GM21737 (cell line): ENCODE data around the gene SPATA6L.
A peak's percentile ranks its signal among the peaks of the same experiment; 100 is the strongest.

ENCODE experiments used
- ATAC-seq: cut with Tn5 transposase; IDR thresholded peaks from one replicate; pipeline ENCODE4 v1.9.1; 2021; ENCODE audit warnings: mild to moderate bottlenecking, moderate library complexity; ENCODE audit not compliant: unreplicated experiment

The SPATA6L gene

DNA sequence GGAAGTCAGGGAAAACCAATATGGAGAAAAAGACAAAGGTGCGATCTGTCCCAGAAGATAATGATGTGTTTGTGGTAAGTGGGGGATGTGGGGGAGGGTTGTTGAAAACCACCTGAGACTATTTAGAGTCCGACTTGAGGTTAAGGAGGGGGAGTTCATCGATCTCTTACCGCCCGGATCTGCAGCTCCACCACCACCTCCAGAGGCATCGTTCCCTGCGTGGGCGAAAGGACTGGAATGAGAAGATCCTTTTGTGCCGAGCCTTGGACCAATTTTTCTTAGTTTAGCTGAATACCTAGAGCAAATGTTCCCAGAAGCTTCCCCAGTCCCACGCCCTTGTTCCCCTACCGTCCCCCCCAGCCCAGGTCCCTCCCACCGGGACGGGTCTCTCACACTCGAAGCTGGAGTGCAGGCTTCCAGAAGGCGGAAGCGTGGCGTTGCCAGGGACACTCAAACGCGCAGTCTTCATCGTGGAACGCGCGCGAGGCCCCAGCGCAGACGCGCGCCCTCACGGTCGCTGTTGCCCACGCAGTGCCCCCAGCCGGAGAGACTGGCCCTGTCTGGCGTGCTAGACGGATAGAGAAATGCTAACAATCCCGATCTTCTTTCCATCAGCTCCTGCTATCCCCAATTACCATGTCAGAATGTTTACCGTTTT lies at the start of gene SPATA6L:
TSS of gene SPATA6L (minus strand) at position 439 of the 658 bp plus-strand sequence. CDS start at position 209, 230 bp downstream.
- ATAC-seq = no peak

DNA sequence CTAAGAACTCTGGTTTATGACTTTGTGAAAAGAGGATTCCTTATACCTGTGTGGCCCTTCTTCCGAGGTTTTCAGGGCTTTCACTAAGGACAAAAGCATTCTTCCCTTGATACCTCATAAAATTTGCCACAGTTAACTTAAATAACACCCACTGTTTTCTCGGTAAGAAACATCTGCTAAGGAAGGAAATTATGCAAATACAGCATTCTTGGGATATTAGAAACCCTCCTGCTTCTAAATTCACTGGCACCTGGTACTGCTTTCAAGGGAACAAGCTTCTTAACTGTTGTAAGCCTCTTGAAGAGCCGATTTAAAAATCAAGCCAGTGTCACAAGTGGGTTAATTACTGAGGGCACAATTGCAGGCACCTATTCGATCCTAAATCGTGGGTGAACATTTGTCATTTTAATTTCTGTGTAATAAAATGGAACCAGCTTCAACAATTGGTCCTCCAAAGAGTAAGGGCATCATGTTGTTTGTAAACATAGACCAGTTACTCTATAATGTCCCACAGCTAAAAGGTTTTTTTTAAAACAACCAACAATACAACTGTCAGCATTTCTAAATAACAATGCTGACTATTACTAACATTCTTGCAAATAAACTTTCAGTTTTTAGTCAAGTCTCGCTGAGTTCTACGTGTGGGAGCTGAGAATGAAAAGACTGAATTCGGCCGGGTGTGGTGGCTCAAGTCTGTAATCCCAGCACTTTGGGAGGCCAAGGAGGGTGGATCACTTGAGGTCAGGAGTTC lies 48.2 kb upstream of the SPATA6L start:
- ATAC-seq = no peak

- ATAC-seq = no peak
Measured at GRCh38 chr9:4713849-4714248, 47.6 kb upstream of the SPATA6L start.

DNA sequence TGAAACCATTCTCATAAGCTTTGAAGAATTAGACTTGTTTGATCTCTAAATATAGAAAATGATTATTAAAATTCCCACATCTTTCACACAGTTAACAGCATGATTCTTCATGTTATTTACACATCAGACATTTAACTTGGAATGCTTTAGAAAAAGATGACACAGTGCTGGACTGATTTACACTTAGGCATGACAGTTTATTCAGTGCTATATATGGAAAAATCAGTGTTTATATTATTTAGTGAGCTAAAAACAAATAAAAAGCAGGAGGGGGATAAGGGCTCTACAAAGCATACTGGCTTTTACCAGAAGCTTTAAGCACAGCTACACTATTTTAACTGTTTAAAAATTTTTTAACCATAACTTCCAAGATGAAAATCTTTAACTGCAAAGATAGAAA lies 43.1 kb upstream of the SPATA6L start:
- ATAC-seq = no peak

DNA sequence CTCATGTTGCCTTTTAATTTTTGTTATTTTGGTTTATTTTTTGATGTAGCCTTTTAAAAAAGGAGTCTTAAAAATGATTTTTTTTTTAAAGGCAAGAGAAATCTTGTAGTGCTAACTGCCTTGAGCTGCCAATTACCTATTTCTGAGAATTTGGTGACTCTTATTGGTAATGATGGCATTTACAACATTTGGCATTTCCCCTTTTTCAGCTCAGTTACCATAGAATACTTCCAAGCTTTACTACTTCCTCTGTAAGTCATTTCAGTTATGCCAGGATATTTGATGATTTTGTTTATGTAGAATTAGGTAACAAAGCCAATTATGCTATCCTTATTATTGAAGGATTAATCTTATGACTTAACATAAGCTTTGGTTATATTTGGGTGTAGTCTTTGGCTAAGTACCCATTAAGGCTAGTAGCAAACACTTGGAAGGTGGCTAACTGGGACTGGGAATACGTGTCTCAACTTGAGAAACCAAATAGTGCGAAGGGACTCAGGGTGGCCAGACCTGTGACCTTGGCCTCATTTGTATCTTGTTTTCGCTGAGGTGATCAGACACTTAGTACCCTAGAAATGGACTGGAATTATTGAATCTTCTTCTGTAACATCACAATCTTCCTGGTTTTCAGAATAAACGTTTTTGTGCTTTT lies 40.8 kb upstream of the SPATA6L start:
- no peak for ATAC-seq

- no peak for ATAC-seq
Measured at GRCh38 chr9:4706021-4706420, 39.7 kb upstream of the SPATA6L start.

- no peak for ATAC-seq
Measured at GRCh38 chr9:4704129-4704528, 37.8 kb upstream of the SPATA6L start.

- no peak for ATAC-seq
Measured at GRCh38 chr9:4701526-4701925, 35.2 kb upstream of the SPATA6L start.

DNA sequence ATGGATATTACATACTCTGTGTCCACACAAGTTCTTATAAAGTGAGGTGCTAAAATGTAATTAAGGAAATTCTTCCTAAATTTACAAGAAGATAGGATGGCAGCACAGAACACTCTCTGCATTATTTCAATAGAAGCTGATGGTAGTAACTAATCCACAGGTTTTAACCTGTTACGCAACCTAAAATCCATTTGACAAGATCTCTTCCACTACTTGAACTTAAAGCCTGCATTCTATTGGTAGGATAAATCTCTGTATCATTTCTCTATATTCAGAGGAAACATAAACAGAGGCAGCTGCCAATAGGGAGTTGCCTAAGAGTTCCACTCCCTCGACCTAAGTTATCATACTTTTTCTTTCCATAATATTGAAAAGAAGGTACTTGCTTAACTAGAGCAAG lies 34.7 kb upstream of the SPATA6L start:
- ATAC-seq = no peak

DNA sequence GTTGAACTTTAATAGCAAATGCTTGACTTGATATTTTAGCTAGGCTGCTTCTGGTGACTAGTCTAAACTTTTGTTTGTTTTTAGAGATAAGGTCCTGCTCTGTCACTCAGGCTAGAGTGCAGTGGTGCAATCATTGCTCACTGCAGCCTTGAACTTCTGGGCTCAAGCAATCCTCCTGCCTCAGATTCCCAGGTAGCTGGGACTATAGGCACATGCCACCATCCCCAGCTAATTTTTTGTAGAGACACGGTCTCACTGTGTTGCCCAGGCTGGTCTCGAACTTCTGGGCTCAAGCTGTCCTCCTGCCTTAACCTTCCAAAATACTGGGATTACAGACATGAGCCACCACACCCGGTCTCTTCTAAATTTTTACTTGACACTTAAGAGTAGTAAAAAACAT lies 33.8 kb upstream of the SPATA6L start:
- ATAC-seq = no peak

DNA sequence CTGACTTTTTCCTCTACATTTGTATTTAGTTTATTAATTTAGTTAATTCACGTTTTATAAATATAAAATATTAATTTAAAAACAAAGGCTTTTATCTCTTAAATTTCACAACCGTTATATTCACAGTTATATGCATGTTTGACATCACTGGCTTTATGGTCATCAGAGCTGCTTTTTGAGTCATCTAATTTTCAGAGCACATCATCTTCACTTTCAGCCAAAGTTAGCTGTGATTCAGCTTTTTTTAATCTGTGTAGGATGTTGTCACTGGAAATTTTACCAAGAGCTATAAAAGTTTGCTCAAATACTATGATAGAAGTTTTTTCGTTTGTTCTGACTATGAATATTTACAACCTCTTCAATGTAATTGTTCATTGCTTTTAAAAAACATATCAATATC lies 25.5 kb upstream of the SPATA6L start:
- ATAC-seq = no peak

DNA sequence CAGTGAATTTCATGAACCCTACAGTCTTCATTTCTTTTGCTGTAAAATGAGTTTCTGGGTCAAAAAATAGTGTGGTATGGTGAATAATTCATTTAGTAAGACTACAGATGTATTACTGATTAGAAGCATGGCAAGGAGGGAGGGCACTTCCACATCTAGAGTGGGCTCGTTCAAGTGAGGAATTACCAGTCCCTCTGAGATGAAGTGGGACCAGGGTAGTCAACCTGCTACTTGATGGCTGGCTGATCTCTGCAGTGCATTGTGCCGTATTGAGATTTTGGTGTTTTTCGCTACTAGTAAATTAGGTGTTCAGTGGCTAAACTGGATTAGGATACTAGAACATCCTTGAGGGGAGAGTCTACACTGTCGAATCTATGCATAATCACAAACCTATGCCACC lies 23.9 kb upstream of the SPATA6L start:
- peak; percentile 63 for ATAC-seq

DNA sequence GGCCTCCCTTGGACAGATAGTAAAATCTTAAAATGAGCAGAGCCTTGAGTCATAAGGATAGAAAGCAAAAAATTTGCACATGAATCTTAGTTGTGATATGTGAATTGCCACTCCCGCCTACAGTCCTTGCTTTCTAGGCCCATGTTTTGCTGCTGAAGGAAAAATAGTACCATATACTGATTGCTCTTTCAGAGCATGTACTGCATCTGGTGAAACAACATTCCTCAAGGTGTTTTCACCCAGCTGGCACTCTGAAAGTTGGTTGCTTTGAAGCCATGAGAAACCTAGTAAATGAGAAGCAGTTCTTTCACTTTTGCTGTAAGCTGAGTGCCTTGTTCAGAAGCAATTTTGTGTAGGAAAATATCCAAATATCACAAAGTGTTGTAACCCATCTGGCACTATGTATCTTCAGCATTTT lies 23.4 kb upstream of the SPATA6L start:
- ATAC-seq = peak; percentile 65

DNA sequence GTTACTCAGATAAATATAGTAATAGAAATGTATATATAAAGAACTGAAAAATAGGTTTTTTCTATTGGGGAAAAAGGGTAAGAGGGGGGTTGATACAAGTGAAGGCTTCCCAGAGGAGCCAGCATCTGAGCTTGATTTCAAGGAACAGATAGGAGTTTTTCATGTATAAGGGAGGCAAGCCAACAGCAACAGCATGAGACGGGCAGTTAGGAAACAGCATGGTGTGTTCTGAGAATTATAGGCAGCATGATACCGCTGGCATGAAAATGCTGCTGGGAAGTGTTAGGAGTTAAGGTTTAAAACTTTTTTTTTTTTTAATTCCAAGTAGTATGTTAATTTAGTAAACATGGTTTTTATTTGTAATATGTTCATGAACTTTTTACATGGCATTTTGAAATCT lies 22.7 kb upstream of the SPATA6L start:
- ATAC-seq = no peak

- no peak for ATAC-seq
Measured at GRCh38 chr9:4686584-4686983, 20.3 kb upstream of the SPATA6L start.

GRCh38 chr9:4686112-4686511 lies 19.8 kb upstream of the SPATA6L start:
- ATAC-seq = no peak

- no peak for ATAC-seq
Measured at GRCh38 chr9:4684820-4685219, 18.5 kb upstream of the SPATA6L start.

DNA sequence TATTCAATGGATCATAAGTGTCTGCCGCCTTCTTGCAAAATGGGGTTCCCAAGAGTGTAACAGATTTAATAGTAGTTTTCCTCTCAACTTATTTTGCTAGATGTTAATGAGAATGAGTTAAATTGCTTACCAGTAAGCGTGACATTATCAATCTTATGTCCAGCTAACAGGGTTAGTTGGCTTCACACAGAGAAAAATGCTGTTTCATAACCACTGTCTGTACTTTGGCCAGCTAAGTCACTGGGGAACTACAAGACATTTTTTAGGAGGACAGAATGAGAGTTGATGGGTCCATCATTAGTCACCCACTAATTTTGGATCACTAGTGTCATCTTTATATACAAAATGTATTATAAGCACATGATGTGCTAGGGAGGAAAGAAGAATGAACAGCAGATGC lies 14.5 kb upstream of the SPATA6L start:
- no peak for ATAC-seq

DNA sequence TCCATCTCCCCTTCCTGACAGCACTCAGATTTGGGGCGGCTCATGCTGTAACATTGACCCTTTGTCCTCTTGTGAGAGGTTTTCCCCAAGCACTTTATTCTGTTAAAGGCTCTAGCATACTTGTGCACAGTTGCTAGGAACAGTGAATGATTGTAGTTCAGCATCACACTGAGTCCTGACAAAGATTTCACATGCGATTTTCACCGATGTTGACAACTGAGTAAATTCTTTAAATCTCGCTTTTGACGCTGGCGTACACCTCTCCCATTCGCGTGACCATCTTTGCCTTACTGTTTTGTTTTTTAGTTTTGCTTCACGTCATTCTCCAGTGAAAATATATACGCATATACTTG lies 13.9 kb upstream of the SPATA6L start:
- peak; percentile 2 for ATAC-seq

GRCh38 chr9:4679268-4680172 lies 13.2 kb upstream of the SPATA6L start, which contains the start of gene CDC37L1:
Gene CDC37L1 (plus strand): TSS chr9:4679569. CDS start chr9:4679768, 199 bp downstream.
- ATAC-seq = peak; percentile 96

GRCh38 chr9:4678679-4679267 lies 12.5 kb upstream of the SPATA6L start:
- peak; percentile 10 for ATAC-seq
